ENCODE data around the gene AKT2. TPM values are rescaled to one million over a fixed set of nuclear protein-coding genes. Genes with fewer than 3 reads are reported as not detected.

AKT2 gene
- total RNA-seq, 1 experiment from 2014 or later, result 150 TPM

DNA sequence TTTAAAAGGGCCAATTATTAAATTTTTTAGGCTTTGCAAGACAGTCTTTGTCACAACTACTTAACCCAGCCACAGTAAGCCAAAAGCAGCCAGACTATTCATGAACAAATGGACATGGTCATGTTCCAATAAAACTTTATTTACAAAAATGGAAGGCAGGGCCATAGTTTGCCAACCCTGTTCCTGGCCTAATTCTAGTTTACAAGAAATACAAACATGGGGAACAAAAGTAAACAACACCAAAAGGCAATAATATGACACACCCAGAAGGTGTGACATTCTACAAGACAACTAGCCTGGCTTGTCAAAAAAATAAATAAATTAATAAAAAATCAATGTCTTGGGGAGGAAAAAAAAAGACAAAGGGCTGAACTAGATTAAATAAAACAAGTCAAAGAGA is 33.9 kb downstream of the AKT2 start:
- H3K79me1 ChIP-seq (ENCODE audit: insufficient read depth, low read depth, low read length, poor library complexity, severe bottlenecking), result peaks cover 2% of the 10 kb centered on the region
- H2BK15ac ChIP-seq (ENCODE audit: low read depth, low read length), result no peak overlapping the region
- peaks cover 2% of the 10 kb centered on the region for H4K20me1 ChIP-seq (ENCODE audit: control insufficient read depth, insufficient read depth, insufficient read length)
- H4K5ac ChIP-seq (ENCODE audit: insufficient read length, low read depth, low read length), result no peak overlapping the region
- no peak overlapping the region for H2BK5ac ChIP-seq (ENCODE audit: insufficient read length, low read length)
- no peak overlapping the region for H2BK20ac ChIP-seq (ENCODE audit: low read depth, low read length, poor library complexity, severe bottlenecking)
- H3K14ac ChIP-seq (ENCODE audit: insufficient read depth, low read length), result no peak overlapping the region
- no peak for DNase-seq
- H3K9me3 ChIP-seq (ENCODE audit: control insufficient read depth, low read depth, low read length), result no peaks in the 10 kb centered on the region
- H3K79me2 ChIP-seq (ENCODE audit: insufficient read depth, low read length), result no peaks in the 10 kb centered on the region
- peaks cover 18 to 53% (median 40%) of the 10 kb centered on the region in 3 experiments for H3K36me3 Mint-ChIP-seq (ENCODE audit: insufficient read depth in 1 of 3, low read depth in 3 of 3)
- no peak overlapping the region for H4K8ac ChIP-seq (replicated peaks; ENCODE audit: insufficient read length, low read depth, low read length)
- no peak overlapping the region for H3K4me3 Mint-ChIP-seq
- no peak overlapping the region for H2BK12ac ChIP-seq (ENCODE audit: insufficient read length, low read depth, low read length)
- no peaks in the 10 kb centered on the region for H3K27me3 ChIP-seq (ENCODE audit: insufficient read depth, low read length)
- no peaks in the 10 kb centered on the region for H3K27me3 Mint-ChIP-seq (ENCODE audit: low read depth)
- no peak overlapping the region for H3K23ac ChIP-seq (ENCODE audit: insufficient read length, low read depth, low read length)
- TF ChIP-seq, protein P1, sequence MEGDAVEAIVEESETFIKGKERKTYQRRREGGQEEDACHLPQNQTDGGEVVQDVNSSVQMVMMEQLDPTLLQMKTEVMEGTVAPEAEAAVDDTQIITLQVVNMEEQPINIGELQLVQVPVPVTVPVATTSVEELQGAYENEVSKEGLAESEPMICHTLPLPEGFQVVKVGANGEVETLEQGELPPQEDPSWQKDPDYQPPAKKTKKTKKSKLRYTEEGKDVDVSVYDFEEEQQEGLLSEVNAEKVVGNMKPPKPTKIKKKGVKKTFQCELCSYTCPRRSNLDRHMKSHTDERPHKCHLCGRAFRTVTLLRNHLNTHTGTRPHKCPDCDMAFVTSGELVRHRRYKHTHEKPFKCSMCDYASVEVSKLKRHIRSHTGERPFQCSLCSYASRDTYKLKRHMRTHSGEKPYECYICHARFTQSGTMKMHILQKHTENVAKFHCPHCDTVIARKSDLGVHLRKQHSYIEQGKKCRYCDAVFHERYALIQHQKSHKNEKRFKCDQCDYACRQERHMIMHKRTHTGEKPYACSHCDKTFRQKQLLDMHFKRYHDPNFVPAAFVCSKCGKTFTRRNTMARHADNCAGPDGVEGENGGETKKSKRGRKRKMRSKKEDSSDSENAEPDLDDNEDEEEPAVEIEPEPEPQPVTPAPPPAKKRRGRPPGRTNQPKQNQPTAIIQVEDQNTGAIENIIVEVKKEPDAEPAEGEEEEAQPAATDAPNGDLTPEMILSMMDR (conservative IDR thresholded peaks at IDR 0.05), result no peak
- peaks cover 16 to 19% of the 10 kb centered on the region in 2 experiments for H3K4me1 Mint-ChIP-seq
- peaks cover 2% of the 10 kb centered on the region; the same call in 1 of the 2 replicates for H3K4me1 ChIP-seq (ENCODE audit: insufficient read depth, low read length)
- no peak overlapping the region for H3K4me2 ChIP-seq (ENCODE audit: insufficient read depth, insufficient read length, low read length)
- no peaks in the 10 kb centered on the region for H3K9me3 Mint-ChIP-seq
- no peak overlapping the region for H2AFZ ChIP-seq (ENCODE audit: low read length)
- no peak overlapping the region for H3T11ph ChIP-seq (ENCODE audit: low read length)
- no peak overlapping the region for H3K27ac ChIP-seq (ENCODE audit: insufficient read length, low read depth, low read length)
- no peak overlapping the region for H3K4ac ChIP-seq (ENCODE audit: low read depth, low read length)
- no peak overlapping the region for H3K9ac ChIP-seq (ENCODE audit: extremely low read depth, insufficient read length, low read length)
- H2BK120ac ChIP-seq (ENCODE audit: low read depth, low read length, poor library complexity, severe bottlenecking), result no peak overlapping the region
- H4K91ac ChIP-seq (ENCODE audit: insufficient read length, low read depth, low read length), result no peak overlapping the region
- H3K27ac Mint-ChIP-seq, result no peak overlapping the region
- H2AK5ac ChIP-seq (ENCODE audit: insufficient read length, low read length), result no peak overlapping the region
- no peak overlapping the region for H3K18ac ChIP-seq (ENCODE audit: insufficient read length, low read depth, low read length)
- H3K23me2 ChIP-seq (ENCODE audit: insufficient read length, low read depth, low read length, poor library complexity, severe bottlenecking), result no peaks in the 10 kb centered on the region
- H3K56ac ChIP-seq (ENCODE audit: insufficient read length, low read depth, low read length), result no peak overlapping the region
